ENCODE measurements around the gene NSRP1. TPM values are rescaled to one million over a fixed set of nuclear protein-coding genes. Genes with fewer than 3 reads are reported as not detected.
A peak's percentile ranks its signal among the peaks of the same experiment; 100 is the strongest.
"Not testable (repeated sequence)": the region's sequence is repeated elsewhere in the genome, so short reads cannot be mapped to it uniquely, and the experiment has no call there.

Gene NSRP1
- total RNA-seq, 1 donor from 2014 or later = 35.3 TPM

DNA sequence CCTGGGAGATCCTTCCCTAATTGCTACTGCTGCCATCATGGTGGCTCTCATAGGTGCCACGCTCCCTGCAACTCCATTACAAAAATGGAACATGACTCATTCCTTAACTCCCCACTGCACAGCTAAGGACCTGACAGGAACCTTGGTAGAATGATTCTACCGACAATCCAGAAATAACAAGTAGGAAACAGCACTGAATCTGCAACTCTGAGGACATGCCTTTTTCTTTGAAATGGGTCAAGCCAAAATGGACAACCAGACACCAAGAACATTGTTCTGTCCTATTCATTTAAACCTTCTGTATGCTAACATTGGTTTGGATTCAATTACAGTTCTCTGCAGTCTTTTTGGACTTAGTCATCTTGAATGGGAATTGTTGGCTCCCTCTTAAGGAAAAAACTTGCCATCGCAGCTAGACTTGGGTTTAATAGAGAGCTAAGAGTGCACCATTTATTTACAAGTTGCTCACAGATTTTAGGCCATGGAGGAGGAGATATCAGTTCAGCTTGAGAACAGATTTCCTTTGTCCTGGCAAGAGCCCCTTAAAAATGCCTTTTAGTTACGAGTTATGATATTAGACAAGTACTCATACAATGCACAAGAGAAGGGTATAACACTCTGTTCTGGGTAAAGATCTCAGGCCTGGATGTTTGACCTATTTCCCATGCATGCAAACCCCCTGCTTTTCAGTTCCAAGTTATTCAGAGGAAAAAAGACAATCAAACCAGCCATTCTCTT is 20.9 kb upstream of the NSRP1 start:
- intact Hi-C loops (cut with micrococcal nuclease) = loop anchor here (10.0 kb wide), 1 partner anchor 461 kb away; no protein-coding TSS in a partner anchor

DNA sequence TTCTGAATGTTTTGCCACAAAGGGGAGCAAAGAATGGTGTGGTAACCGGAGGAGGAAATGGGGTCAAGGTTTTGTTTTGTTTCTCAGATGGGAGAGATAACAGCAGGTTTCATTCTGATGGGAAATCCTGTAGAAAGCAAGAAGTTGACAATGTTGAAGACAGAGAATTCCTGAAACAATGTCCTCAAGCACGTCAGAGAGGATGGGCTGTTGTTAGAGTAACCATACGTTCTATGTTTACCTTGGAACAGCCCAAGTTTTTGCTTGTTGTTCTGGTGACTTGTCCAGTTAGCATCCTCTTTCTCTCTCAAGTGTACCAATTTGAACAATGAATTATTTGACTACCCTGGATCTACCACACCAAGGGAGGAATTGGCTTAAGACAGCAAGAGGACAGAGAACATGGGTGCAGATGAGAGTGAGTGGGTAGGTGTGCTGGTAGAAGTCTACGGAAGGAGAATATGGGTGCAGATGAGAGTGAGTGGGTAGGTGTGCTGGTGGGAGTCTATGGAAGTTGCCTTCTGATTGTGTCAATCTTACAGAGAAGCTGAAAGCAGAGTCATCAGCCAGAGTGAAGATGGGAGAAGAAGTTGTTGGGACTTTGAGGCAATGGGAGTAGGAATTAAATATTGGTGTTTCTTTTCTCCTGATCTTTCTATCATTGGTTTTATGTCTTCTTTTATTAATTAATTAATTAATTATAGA is 14.8 kb upstream of the NSRP1 start:
- H3K9me3 Mint-ChIP-seq = no peaks in the 10 kb centered on the region
- H3K27me3 Mint-ChIP-seq (ENCODE audit: insufficient read depth) = peaks cover 14% of the 10 kb centered on the region
- intact Hi-C loops (cut with micrococcal nuclease) = no loop called here
- DNase-seq (ENCODE audit: low spot score) = no peak
- no peak overlapping the region for H3K27ac Mint-ChIP-seq
- H3K36me3 Mint-ChIP-seq (ENCODE audit: low read depth) = no peaks in the 10 kb centered on the region
- no peak overlapping the region for H3K4me3 Mint-ChIP-seq
- peaks cover 6% of the 10 kb centered on the region for H3K4me1 Mint-ChIP-seq (ENCODE audit: low read depth)

More for the DNA sequence above, 20.9 kb upstream of the NSRP1 start:
- no peak for DNase-seq (ENCODE audit: low spot score)
- Mint-ChIP-seq H3K4me1 (ENCODE audit: low read depth) (peaks cover 9% of the 10 kb centered on the region), H3K9me3 (no peaks in the 10 kb centered on the region), H3K4me3 (no peak overlapping the region), H3K36me3 (ENCODE audit: low read depth) (no peaks in the 10 kb centered on the region), H3K27ac (no peak overlapping the region), H3K27me3 (ENCODE audit: insufficient read depth) (peaks cover 35% of the 10 kb centered on the region)

DNA sequence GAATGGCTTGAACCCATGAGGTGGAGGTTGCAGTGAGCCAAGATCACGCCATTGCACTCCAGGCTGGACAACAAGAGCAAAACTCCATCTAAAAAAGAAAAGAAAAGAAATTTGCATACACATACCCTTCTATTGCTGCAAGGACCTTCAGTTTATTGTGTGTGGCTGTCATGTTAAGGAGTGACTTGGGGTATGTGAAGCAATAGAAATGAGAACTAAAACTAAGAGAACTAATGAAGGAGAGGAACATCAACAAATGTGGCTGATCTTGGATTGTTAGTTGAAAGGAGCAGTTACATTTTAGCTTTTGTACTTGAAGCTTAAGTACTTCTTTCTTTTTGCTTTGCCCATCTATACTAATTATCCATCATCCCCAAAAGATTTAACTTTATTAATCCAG is 12.7 kb upstream of the NSRP1 start:
- Mint-ChIP-seq H3K27ac (no peak overlapping the region), H3K9me3 (no peaks in the 10 kb centered on the region), H3K4me1 (ENCODE audit: low read depth) (peaks cover 6% of the 10 kb centered on the region), H3K27me3 (ENCODE audit: insufficient read depth) (peaks cover 13% of the 10 kb centered on the region), H3K36me3 (ENCODE audit: low read depth) (no peaks in the 10 kb centered on the region), H3K4me3 (no peak overlapping the region)
- DNase-seq (ENCODE audit: low spot score) = no peak
- intact Hi-C loops (cut with micrococcal nuclease) = loop anchor here (1.0 to 2.0 kb wide), 4 partner anchors 12 to 615 kb away; partner anchors contain the start of gene NSRP1

DNA sequence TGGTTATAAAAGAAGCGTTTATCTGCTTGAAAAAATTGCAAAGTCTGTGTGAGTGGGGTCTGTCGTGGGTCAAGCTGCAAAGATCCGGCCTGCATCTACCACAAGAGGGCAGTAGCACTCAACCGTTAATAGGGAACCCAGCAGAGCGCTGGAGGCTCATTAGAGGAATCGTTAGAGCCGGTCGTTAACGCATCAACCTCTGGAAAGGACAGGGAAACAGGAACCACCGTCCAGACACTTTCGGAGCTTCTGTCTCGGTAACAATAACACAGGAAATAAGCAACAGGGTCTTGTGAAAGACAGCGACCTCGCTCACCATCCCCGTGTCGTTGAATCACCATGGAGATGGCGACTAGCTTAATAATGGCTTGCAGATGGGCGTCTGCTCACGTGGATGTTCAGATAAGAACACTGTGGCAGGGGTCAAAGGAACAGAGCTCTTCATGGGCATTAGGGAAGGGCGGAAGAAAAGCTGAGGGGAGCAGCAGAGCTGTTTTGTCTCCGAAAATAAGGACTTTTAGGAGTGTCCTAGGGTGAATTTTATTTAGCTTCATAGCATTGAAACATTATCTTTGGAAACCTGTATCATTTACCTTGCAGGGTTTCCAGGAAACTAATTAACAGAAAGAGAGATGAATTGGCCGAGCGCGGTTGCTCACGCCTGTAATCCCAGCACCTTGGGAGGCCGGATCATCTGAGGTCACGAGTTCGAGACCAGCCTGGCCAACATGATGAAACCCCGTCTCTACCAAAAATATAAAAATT is 11.9 kb upstream of the NSRP1 start:
- peaks cover 6% of the 10 kb centered on the region for H3K4me1 Mint-ChIP-seq (ENCODE audit: low read depth)
- intact Hi-C loops (cut with micrococcal nuclease) = loop anchor here (1.0 to 2.0 kb wide), 4 partner anchors 12 to 615 kb away; partner anchors contain the start of gene NSRP1
- H3K9me3 Mint-ChIP-seq = no peaks in the 10 kb centered on the region
- DNase-seq (ENCODE audit: low spot score) = peak; percentile 58
- no peak overlapping the region for H3K27ac Mint-ChIP-seq
- no peaks in the 10 kb centered on the region for H3K36me3 Mint-ChIP-seq (ENCODE audit: low read depth)
- H3K27me3 Mint-ChIP-seq (ENCODE audit: insufficient read depth) = peaks cover 17% of the 10 kb centered on the region
- peak overlapping the region; percentile 82 for H3K4me3 Mint-ChIP-seq

DNA sequence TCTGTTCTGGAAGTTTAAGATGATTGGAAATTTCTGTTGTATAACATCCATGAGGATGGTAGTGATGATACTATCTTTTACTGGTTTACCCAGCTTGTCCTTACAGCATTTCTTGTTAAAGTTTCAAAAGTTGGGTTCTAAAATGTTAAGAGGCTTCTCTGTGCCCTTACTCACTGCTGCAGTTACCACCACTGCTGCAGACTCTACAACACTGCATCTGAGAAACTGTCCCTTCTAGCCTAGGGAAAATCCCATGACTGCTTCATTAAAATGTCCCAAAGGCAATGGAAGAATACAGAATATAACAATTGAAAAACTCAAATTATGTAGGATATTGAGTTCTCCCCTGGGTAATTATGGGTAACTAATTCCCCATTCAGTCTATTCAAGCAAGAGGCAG is 3.8 kb upstream of the NSRP1 start:
- Mint-ChIP-seq H3K36me3 (ENCODE audit: low read depth) (peaks cover 7% of the 10 kb centered on the region), H3K9me3 (no peaks in the 10 kb centered on the region), H3K27ac (peak overlapping the region; percentile 21), H3K27me3 (ENCODE audit: insufficient read depth) (peaks cover 10% of the 10 kb centered on the region), H3K4me1 (ENCODE audit: low read depth) (peaks cover 36% of the 10 kb centered on the region), H3K4me3 (no peak overlapping the region)
- intact Hi-C loops (cut with micrococcal nuclease) = loop anchor here (1.0 to 10.0 kb wide), 3 partner anchors 251 to 712 kb away; partner anchors contain the start of gene CRLF3
- no peak for DNase-seq (ENCODE audit: low spot score)

DNA sequence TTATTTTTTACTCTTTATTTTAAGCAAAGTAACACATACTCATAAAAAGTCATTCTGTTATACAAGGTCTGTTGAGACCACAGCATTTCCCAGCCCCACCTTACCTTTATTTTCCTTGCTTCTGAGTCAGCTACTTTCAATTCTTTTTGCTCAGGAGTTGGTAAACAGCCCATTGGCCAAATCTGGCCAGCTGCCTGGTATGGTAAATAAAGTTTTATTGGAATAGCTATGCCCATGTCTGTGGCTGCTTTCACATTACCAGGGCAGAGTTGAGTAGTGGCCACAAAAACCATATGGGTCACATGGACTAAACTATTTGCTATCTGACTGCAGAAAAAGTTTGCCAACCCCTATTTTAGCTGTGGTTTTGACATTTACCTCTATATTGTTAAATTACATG is 3.4 kb upstream of the NSRP1 start:
- DNase-seq (ENCODE audit: low spot score) = no peak
- intact Hi-C loops (cut with micrococcal nuclease) = loop anchor here (1.0 to 10.0 kb wide), 3 partner anchors 250 to 712 kb away; partner anchors contain the start of gene CRLF3
- peak overlapping the region; percentile 21 for H3K27ac Mint-ChIP-seq

DNA sequence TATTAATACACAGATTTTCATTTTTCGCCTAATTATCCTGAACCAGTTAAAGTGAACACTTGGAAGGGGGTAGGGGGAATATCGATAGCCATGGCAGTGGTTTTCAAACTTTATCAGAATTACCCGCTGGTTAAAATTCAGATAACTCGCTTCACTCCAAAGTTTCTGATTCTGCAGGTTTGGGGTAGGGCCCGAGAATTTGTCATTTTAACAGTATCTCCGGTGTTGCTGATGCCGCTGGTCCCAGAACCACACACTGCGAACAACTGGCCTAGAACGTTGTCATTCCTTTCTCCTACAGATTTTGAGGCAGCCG is 313 bp upstream of the NSRP1 start:
- no peak for DNase-seq (ENCODE audit: low spot score)
- Mint-ChIP-seq H3K4me3 (peak overlapping the region; percentile 100), H3K9me3 (no peaks in the 10 kb centered on the region), H3K27ac (peak overlapping the region; percentile 99), H3K4me1 (ENCODE audit: low read depth) (peaks cover 63% of the 10 kb centered on the region), H3K27me3 (ENCODE audit: insufficient read depth) (no peaks in the 10 kb centered on the region), H3K36me3 (ENCODE audit: low read depth) (peaks cover 23% of the 10 kb centered on the region)
- intact Hi-C loops (cut with micrococcal nuclease) = loop anchor here (1.0 to 10.0 kb wide), 10 partner anchors 12 to 708 kb away; partner anchors contain the start of genes BLMH, CRLF3, GOSR1 and SLC6A4

More for the DNA sequence above, 3.4 kb upstream of the NSRP1 start:
- peaks cover 7% of the 10 kb centered on the region for H3K36me3 Mint-ChIP-seq (ENCODE audit: low read depth)
- peaks cover 10% of the 10 kb centered on the region for H3K27me3 Mint-ChIP-seq (ENCODE audit: insufficient read depth)
- H3K9me3 Mint-ChIP-seq = no peaks in the 10 kb centered on the region
- H3K4me3 Mint-ChIP-seq = no peak overlapping the region
- H3K4me1 Mint-ChIP-seq (ENCODE audit: low read depth) = peaks cover 40% of the 10 kb centered on the region

DNA sequence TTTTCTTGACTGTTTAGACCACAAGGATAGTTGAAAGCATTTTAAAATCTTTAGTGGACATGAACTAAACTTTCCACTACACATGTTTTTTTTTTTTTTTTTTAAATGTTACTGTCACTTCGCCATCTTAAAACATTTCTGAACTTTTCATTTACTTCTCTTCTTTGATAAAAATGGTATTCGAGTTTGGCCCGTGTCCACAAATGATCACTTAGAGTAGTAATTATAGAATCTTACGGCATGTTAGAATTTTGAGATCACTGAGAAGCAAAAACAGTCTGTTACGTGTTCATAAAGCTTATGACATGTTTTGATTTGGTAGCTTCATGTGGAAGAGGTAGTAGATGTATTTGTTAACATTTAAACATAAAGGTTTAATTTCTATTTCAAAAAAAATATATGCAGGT is 1.1 kb downstream of the NSRP1 start:
- Mint-ChIP-seq H3K4me1 (ENCODE audit: low read depth) (peaks cover 67% of the 10 kb centered on the region), H3K9me3 (no peaks in the 10 kb centered on the region), H3K27ac (peak overlapping the region; percentile 99), H3K4me3 (peak overlapping the region; percentile 100), H3K36me3 (ENCODE audit: low read depth) (peaks cover 29% of the 10 kb centered on the region), H3K27me3 (ENCODE audit: insufficient read depth) (no peaks in the 10 kb centered on the region)
- DNase-seq (ENCODE audit: low spot score) = no peak
- intact Hi-C loops (cut with micrococcal nuclease) = loop anchor here (2.0 to 10.0 kb wide), 7 partner anchors 120 to 707 kb away; partner anchors contain the start of genes BLMH, CRLF3, GOSR1 and SLC6A4

DNA sequence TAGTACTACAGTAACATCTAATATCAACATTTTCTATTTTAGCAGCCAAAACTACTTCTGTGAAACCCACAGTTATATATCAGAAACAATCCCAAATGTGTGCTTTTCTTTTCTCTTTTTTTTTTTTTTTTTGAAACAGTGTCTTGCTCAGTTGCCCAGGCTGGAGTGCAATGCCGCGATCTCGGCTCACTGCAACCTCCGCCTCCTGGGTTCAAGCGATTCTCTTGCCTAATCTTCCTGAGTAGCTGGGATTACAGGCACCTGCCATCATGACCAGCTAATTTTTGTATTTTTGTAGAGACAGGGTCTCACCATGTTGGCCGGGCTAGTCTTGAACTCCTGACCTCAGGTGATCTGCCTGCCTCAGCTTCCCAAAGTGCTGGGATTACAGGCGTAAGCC is 2.0 kb downstream of the NSRP1 start:
- H3K9me3 Mint-ChIP-seq; H3K27ac Mint-ChIP-seq; DNase-seq (ENCODE audit: low spot score); H3K27me3 Mint-ChIP-seq (ENCODE audit: insufficient read depth): not testable (repeated sequence)
- Mint-ChIP-seq H3K36me3 (ENCODE audit: low read depth) (peaks cover 30% of the 10 kb centered on the region), H3K4me1 (ENCODE audit: low read depth) (peaks cover 57% of the 10 kb centered on the region), H3K4me3 (peak overlapping the region; percentile 100)
- intact Hi-C loops (cut with micrococcal nuclease) = loop anchor here (5.0 to 10.0 kb wide), 3 partner anchors 119 to 706 kb away; partner anchors contain the start of genes CRLF3 and SLC6A4

DNA sequence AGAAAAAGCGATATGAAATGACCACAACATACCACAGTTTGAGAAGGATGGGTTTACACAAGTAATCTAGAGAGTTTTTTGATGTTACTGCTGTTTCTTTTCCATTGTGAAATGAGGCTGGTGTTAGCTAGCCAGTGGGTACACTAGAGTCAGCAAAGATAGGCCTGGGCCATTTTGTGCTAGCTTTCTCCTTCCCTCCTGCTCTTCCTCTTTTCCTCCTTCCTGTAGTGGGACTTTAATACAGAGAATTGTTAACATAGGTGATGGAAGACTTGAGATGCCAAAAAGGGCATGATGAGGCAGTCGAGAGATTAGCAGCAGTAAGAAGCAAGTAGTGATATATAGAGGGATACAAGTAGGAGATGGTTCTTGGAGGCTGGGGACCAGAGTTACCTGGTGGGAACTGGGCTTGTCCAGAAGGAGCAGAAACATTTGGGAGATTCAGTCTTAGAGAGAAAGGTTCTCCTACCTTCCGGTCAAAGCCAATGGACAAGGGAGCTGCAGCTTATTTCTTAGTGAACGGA is 7.7 kb downstream of the NSRP1 start:
- DNase-seq (ENCODE audit: low spot score) = no peak
- Mint-ChIP-seq H3K27me3 (ENCODE audit: insufficient read depth) (no peaks in the 10 kb centered on the region), H3K27ac (no peak overlapping the region), H3K9me3 (no peaks in the 10 kb centered on the region), H3K4me1 (ENCODE audit: low read depth) (peaks cover 33% of the 10 kb centered on the region), H3K36me3 (ENCODE audit: low read depth) (peaks cover 19% of the 10 kb centered on the region), H3K4me3 (no peak overlapping the region)
- intact Hi-C loops (cut with micrococcal nuclease) = loop anchor here (2.0 kb wide), 1 partner anchor 352 kb away; the partner anchor contains the start of gene GOSR1

DNA sequence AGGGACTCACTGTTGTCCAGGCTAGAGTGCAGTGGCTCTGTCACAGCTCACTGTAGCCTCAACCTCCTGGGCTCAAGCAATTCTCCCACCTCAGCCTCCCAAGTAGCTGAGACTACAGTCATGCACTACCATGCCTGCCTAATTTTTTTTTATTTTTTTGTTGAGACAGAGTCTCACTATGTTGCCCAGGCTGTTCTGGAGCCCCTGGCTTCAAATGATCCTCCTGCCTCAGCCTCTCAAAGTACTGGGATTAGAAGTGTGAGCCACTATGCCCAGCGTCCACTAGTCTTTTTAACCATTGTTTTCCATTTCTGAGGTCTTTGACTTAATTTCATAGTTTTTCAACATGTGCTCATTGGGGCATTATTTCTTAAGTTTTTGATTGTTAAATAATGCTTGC is 13.5 kb downstream of the NSRP1 start:
- H3K27ac Mint-ChIP-seq = no peak overlapping the region
- intact Hi-C loops (cut with micrococcal nuclease) = no loop called here
- H3K36me3 Mint-ChIP-seq (ENCODE audit: low read depth) = peaks cover 24% of the 10 kb centered on the region
- H3K4me3 Mint-ChIP-seq = no peak overlapping the region
- peaks cover 11% of the 10 kb centered on the region for H3K4me1 Mint-ChIP-seq (ENCODE audit: low read depth)
- H3K27me3 Mint-ChIP-seq (ENCODE audit: insufficient read depth) = no peaks in the 10 kb centered on the region
- no peaks in the 10 kb centered on the region for H3K9me3 Mint-ChIP-seq
- DNase-seq (ENCODE audit: low spot score) = no peak

DNA sequence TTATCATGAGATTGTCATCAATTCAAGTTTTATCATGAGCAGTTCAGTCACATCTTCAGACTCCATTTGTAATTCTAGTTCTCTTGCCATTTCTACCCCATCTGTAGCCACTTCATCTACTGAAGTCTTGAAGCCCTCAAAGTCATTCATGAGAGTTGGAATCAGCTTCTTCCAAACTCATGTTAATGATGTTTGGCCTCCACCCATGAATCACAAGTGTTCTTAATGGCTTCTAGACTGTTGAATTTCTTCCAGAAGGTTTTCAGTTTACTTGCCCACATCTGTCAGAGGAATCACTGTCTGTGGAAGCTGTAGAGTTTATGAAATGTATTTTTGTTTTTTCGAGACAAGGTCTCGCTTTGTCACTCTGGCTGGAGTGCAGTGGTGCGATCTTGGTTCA is 16.0 kb downstream of the NSRP1 start:
- Mint-ChIP-seq H3K4me3 (no peak overlapping the region), H3K4me1 (ENCODE audit: low read depth) (peaks cover 19% of the 10 kb centered on the region), H3K9me3 (no peaks in the 10 kb centered on the region), H3K27ac (no peak overlapping the region), H3K36me3 (ENCODE audit: low read depth) (peaks cover 30% of the 10 kb centered on the region), H3K27me3 (ENCODE audit: insufficient read depth) (no peaks in the 10 kb centered on the region)
- DNase-seq (ENCODE audit: low spot score) = no peak
- intact Hi-C loops (cut with micrococcal nuclease) = no loop called here

All from activated T-helper 1 cell treated with anti-CD3 and anti-CD28 coated beads, Interleukin-12 subunit alpha, Interleukin-12 subunit beta, Interleukin-2, Interleukin-4 antibody, amounts not matched to agents 30 ng/mL and 10 ng/mL and 1 ng/mL, durations not matched to agents 14 hours and 24 hours and 36 hours (primary cell).